Osteoblast (primary cell): ENCODE measurements around the gene DIS3L2. TPM values are rescaled to one million over a fixed set of nuclear protein-coding genes. Genes with fewer than 3 reads are reported as not detected.
"Not testable (repeated sequence)": the region's sequence is repeated elsewhere in the genome, so short reads cannot be mapped to it uniquely, and the experiment has no call there.

ENCODE experiments used
- DNase-seq: peaks from one replicate; pipeline ENCODE4 v3.0.0; 2011; ENCODE audit warnings: low spot score, mixed read lengths; ENCODE audit not compliant: insufficient read length; ENCODE audit errors: missing footprints
- H2AFZ ChIP-seq: 2 replicates; pipeline ENCODE4 v1.6.0; 2011; ENCODE audit warnings: mild to moderate bottlenecking, low read length
- H3K27ac ChIP-seq: 2 replicates; pipeline ENCODE4 v1.5.1; 2011; ENCODE audit warnings: mild to moderate bottlenecking, low read depth, low read length, moderate library complexity
- H3K27me3 ChIP-seq: 2 replicates; pipeline ENCODE4 v1.6.0; 2012; ENCODE audit warnings: mild to moderate bottlenecking, control low read depth, inconsistent platforms, low read length, moderate library complexity; ENCODE audit not compliant: insufficient read depth
- H3K36me3 ChIP-seq: 2 replicates; pipeline ENCODE4 v1.5.1; 2011; ENCODE audit warnings: mild to moderate bottlenecking, low read length, control low read depth, moderate library complexity; ENCODE audit not compliant: insufficient read depth
- H3K4me1 ChIP-seq: 2 replicates; pipeline ENCODE4 v1.5.1; 2011; ENCODE audit warnings: mild to moderate bottlenecking, low read length, control low read depth, moderate library complexity; ENCODE audit not compliant: insufficient read depth
- H3K4me2 ChIP-seq: 2 replicates; pipeline ENCODE4 v1.6.0; 2011; ENCODE audit warnings: mild to moderate bottlenecking, low read length; ENCODE audit not compliant: insufficient read depth
- H3K4me3 ChIP-seq: fragments of 200-600 bp; sonication (generic); 3 replicates; pipeline ENCODE4 v1.5.1; 2012; ENCODE audit warnings: mild to moderate bottlenecking, low read length, inconsistent platforms; ENCODE audit not compliant: insufficient read depth
- H3K79me2 ChIP-seq: 2 replicates; pipeline ENCODE4 v1.6.0; 2012; ENCODE audit warnings: mild to moderate bottlenecking, low read length, control low read depth, inconsistent platforms; ENCODE audit not compliant: insufficient read depth
- H3K9me3 ChIP-seq: 2 replicates; pipeline ENCODE4 v1.5.1; 2011; ENCODE audit warnings: low read depth, low read length, control low read depth
- H4K20me1 ChIP-seq: 2 replicates; pipeline ENCODE4 v1.6.0; 2012; ENCODE audit warnings: mild to moderate bottlenecking, low read length, control low read depth; ENCODE audit not compliant: insufficient read depth
- total RNA-seq: library from RNA; depleted of rRNA; stranded (reverse); fragments of >200 nt; gene quantifications from 2 replicates; pipeline ENCODE4 v1.2.3, GENCODE V29; 2012
- TF ChIP-seq, protein P1 (sequence below): IDR thresholded peaks from 2 replicates; pipeline ENCODE4 v1.5.1; 2011; ENCODE audit warnings: mild to moderate bottlenecking, low read depth, low read length, moderate library complexity; ENCODE audit errors: extremely low read depth

DIS3L2 gene
- total RNA-seq, 1 donor, result 28.2 TPM

DNA sequence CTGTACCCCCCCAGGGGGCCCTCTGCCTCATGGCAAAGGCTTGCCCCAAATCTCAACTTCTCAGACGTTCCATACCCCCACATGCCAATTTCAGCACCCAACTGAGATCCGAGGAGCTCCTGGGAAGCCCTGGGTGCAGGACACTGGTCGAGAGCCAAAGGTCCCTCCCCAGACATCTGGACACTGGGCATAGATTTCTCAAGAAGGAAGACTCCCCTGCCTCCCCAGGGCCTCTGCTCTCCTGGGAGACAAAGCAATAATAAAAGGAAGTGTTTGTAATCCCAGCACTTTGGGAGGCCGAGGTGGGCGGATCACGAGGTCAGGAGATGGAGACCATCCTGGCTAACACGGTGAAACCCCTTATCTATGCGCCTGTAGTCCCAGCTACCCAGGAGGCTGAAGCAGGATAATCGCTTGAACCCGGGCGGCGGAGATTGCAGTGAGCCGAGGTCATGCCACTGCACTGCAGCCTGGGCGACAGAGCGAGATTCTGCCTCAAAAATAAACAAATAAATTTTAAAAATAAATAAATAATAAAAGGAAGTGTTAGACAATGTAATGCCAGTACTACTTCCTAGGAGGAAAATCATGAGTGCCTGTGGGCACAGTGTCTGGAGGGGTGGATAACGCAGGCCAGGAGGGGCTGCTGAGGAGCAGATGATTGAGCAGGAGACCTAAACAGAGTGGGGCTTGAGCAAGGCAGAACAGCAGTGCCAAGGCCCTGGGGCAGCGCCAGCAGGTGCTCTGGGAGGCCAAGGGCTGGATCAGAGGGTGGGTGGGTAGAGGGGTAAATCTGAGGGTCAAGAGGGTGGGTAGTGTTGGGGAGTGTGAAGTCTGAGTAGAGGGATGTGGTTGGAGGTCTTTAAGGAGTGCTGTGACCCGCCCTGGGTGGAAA, 421.1 kb downstream of the DIS3L2 start:
- Histone ChIP-seq H2AFZ (no peak overlapping the region), H3K4me2 (no peak overlapping the region), H4K20me1 (no peaks in the 10 kb centered on the region), H3K4me3 (no peak overlapping the region), H3K4me1 (peaks cover 2% of the 10 kb centered on the region), H3K79me2 (no peaks in the 10 kb centered on the region), H3K9me3 (no peaks in the 10 kb centered on the region), H3K27ac (no peak overlapping the region), H3K27me3 (peaks cover 49% of the 10 kb centered on the region), H3K36me3 (no peaks in the 10 kb centered on the region)
- DNase-seq, result no peak
- TF ChIP-seq, protein P1, sequence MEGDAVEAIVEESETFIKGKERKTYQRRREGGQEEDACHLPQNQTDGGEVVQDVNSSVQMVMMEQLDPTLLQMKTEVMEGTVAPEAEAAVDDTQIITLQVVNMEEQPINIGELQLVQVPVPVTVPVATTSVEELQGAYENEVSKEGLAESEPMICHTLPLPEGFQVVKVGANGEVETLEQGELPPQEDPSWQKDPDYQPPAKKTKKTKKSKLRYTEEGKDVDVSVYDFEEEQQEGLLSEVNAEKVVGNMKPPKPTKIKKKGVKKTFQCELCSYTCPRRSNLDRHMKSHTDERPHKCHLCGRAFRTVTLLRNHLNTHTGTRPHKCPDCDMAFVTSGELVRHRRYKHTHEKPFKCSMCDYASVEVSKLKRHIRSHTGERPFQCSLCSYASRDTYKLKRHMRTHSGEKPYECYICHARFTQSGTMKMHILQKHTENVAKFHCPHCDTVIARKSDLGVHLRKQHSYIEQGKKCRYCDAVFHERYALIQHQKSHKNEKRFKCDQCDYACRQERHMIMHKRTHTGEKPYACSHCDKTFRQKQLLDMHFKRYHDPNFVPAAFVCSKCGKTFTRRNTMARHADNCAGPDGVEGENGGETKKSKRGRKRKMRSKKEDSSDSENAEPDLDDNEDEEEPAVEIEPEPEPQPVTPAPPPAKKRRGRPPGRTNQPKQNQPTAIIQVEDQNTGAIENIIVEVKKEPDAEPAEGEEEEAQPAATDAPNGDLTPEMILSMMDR, result no peak

DNA sequence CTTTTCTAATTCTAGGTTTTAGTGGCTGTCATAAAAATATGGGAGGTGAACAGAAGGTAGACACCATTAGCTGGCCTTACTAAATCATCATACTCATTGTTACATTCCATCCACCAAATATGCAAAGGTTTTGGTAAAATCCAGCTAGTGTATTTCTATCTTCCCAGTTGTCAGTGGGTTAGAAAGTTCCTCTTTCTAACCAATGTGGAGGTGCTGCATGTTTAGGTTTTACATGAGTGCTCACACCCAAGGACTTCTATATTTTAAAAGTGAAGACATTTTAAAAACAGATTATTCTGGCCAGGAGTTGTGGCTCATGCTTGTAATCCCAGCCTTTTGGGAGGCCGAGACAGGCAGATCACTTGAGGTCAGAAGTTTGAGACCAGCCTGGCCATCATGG, 423.0 kb downstream of the DIS3L2 start:
- no peak overlapping the region for H3K27ac ChIP-seq
- H3K4me1 ChIP-seq, result peaks cover 2% of the 10 kb centered on the region
- H3K4me2 ChIP-seq, result no peak overlapping the region
- no peak overlapping the region for H2AFZ ChIP-seq
- TF ChIP-seq, protein P1, result no peak
- H4K20me1 ChIP-seq, result no peaks in the 10 kb centered on the region
- no peaks in the 10 kb centered on the region for H3K9me3 ChIP-seq
- H3K79me2 ChIP-seq, result no peaks in the 10 kb centered on the region
- no peaks in the 10 kb centered on the region for H3K36me3 ChIP-seq
- H3K27me3 ChIP-seq, result peaks cover 68% of the 10 kb centered on the region
- DNase-seq, result no peak
- no peak overlapping the region for H3K4me3 ChIP-seq

DNA sequence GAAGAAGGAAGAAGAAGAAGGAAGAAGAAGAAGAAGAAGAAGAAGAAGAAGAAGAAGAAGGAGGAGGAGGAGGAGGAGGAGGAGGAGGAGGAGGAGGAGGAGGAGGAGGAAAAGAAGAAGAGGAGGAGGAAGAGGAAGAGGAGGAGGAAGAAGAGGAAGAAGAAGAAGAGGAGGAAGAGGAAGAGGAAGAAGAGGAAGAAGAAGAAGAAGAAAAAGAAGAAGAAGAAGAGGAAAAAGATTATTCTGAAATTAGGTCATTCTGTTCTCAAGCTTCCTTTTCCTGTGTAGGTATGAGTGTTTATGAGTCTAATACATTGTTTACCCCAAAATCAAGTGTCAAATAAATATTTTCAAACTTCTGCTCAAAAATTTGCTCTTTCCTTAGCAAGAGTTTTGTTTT, 423.5 kb downstream of the DIS3L2 start:
- H3K27me3 ChIP-seq, result peaks cover 73% of the 10 kb centered on the region
- H3K4me3 ChIP-seq, H3K4me2 ChIP-seq, H2AFZ ChIP-seq, H3K79me2 ChIP-seq, H3K36me3 ChIP-seq, H3K9me3 ChIP-seq, H3K27ac ChIP-seq, H4K20me1 ChIP-seq, DNase-seq, H3K4me1 ChIP-seq: not testable (repeated sequence)

DNA sequence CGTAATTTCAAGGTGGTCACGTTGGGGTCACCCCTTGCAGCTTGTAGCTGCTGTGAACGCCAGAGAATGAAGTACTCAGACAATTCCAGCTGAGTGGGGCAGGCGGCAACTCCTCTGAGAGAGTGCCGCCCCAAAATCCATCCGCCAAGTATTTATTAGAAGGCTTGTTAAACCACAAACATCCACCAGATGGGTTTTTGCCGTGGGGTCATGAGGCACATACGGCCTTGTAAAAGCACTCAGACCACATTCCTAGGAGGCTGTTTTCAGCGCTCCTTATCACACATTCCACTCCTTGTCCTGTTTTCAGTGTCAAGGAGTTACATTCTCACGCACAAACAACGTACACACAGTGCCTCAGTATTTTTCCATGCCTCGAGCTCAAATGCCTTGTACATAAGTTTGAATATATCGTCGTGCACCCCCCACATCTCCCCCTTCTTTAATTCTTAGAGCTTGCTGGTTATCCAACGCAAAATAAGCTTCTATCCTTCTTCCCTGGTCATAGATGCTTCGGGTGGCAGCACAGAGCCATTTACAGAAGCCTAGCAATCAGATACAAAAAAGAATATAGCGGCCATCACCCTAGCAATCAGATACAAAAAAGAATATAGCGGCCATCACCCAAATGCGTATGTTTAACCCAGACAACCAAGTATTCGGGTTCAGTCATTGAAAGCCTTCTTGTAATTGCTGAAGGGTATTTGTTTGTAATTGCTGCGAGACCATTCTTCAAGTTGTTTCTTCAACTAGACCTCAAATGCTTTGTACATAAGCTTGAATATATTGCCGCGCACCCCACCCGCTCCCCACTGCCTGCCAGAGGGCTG, 424.4 kb downstream of the DIS3L2 start:
- H3K27me3 ChIP-seq, result peaks cover 81% of the 10 kb centered on the region
- no peak overlapping the region for H2AFZ ChIP-seq
- H3K4me3 ChIP-seq, result no peak overlapping the region

More for the DNA sequence above, 424.4 kb downstream of the DIS3L2 start:
- H3K79me2 ChIP-seq, result no peaks in the 10 kb centered on the region
- TF ChIP-seq, protein P1, result no peak
- H3K27ac ChIP-seq, result no peak overlapping the region
- no peaks in the 10 kb centered on the region for H3K9me3 ChIP-seq
- no peaks in the 10 kb centered on the region for H4K20me1 ChIP-seq
- no peaks in the 10 kb centered on the region for H3K36me3 ChIP-seq
- DNase-seq, result peak; percentile 87
- H3K4me2 ChIP-seq, result no peak overlapping the region
- peaks cover 2% of the 10 kb centered on the region for H3K4me1 ChIP-seq
